GM18502 (cell line): ENCODE data around the gene BARX2.

Experiments
- ATAC-seq: cut with Tn5 transposase; IDR thresholded peaks from one replicate; pipeline ENCODE4 v1.9.1; 2021; ENCODE audit warnings: mild to moderate bottlenecking; ENCODE audit not compliant: unreplicated experiment, poor library complexity

BARX2 gene

GRCh38 chr11:129428557-129428956 lies 52.9 kb downstream of the BARX2 start:
- no peak for ATAC-seq

GRCh38 chr11:129434641-129435498 lies 59.2 kb downstream of the BARX2 start:
- no peak for ATAC-seq

- no peak for ATAC-seq
Observed at GRCh38 chr11:129435499-129436245, 60.0 kb downstream of the BARX2 start.

GRCh38 chr11:129436573-129436972 lies 60.9 kb downstream of the BARX2 start:
- no peak for ATAC-seq

- ATAC-seq = no peak
Observed at GRCh38 chr11:129440028-129440713, 64.5 kb downstream of the BARX2 start.

- ATAC-seq = no peak
Observed at GRCh38 chr11:129442171-129442570, 66.5 kb downstream of the BARX2 start.

GRCh38 chr11:129443276-129443675 lies 67.6 kb downstream of the BARX2 start:
- ATAC-seq = no peak

GRCh38 chr11:129444274-129444673 lies 68.6 kb downstream of the BARX2 start:
- no peak for ATAC-seq

GRCh38 chr11:129445226-129445625 lies 69.6 kb downstream of the BARX2 start:
- no peak for ATAC-seq

- ATAC-seq = no peak
Observed at GRCh38 chr11:129446572-129446971, 70.9 kb downstream of the BARX2 start.

GRCh38 chr11:129447654-129448239 lies 72.1 kb downstream of the BARX2 start:
- ATAC-seq = no peak

- no peak for ATAC-seq
Observed at GRCh38 chr11:129451524-129451923, 75.9 kb downstream of the BARX2 start.

GRCh38 chr11:129453293-129453721 lies 77.7 kb downstream of the BARX2 start:
- ATAC-seq = no peak

- ATAC-seq = no peak
Observed at GRCh38 chr11:129455101-129455500, 79.5 kb downstream of the BARX2 start.

GRCh38 chr11:129455756-129456655 lies 80.4 kb downstream of the BARX2 start:
- no peak for ATAC-seq

- ATAC-seq = no peak
Observed at GRCh38 chr11:129457321-129457720, 81.7 kb downstream of the BARX2 start.

GRCh38 chr11:129458278-129458677 lies 82.6 kb downstream of the BARX2 start:
- no peak for ATAC-seq

- no peak for ATAC-seq
Observed at GRCh38 chr11:129458756-129459535, 83.3 kb downstream of the BARX2 start.

GRCh38 chr11:129460714-129461113 lies 85.1 kb downstream of the BARX2 start:
- no peak for ATAC-seq
